HG02642 (cell line): Measurements from ENCODE around the gene DSE.

Experiments used
- ATAC-seq: cut with Tn5 transposase; IDR thresholded peaks from one replicate; pipeline ENCODE4 v1.9.1; 2021; ENCODE audit warnings: mild to moderate bottlenecking; ENCODE audit not compliant: unreplicated experiment, poor library complexity

Gene DSE

GRCh38 chr6:116385459-116385802 is 14.7 kb downstream of the DSE start:
- no peak for ATAC-seq

- no peak for ATAC-seq
These were observed 15.2 kb downstream of the DSE start for GRCh38 chr6:116385921-116386320.

DNA sequence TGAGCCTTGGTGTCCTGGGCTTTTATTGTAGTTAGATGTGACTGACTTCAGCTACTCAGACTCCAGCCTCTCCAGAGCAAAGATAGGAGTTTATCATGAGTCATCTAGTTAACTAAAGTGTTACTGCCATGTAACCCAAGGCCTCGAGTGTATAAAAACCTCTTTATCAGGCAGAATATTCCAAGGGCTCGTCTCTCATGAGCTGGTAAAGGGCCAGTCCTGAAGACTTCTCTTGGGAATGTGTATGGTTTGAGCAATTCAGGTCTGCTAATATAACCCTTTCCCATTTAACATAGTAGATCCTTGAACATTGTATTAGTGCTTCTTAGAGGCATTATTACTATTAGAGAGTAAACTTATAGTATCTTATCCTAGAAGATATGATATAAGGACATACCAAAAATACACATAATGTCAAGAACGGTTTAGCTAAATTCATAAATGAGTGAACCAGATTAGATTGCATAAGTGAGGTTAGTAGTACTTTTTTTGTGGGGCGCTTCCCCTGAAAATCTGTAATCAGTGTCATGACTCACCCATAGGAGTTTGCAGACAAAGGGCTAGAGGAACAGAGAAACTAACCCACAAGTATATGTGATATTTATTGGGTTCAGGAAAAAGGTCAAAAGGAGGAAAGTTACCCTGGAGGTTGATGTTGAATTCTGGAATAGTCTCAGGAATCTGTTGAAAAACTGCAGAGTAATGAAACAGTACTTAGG is 16.0 kb downstream of the DSE start:
- peak; percentile 37 for ATAC-seq

- peak; percentile 75 for ATAC-seq
These were observed 16.6 kb downstream of the DSE start for GRCh38 chr6:116387374-116387773.

GRCh38 chr6:116388924-116389323 is 18.2 kb downstream of the DSE start:
- ATAC-seq = no peak

GRCh38 chr6:116389357-116389756 is 18.6 kb downstream of the DSE start:
- no peak for ATAC-seq

GRCh38 chr6:116390581-116390980 is 19.8 kb downstream of the DSE start:
- ATAC-seq = no peak

- ATAC-seq = peak; percentile 40
These were observed 21.6 kb downstream of the DSE start for GRCh38 chr6:116392132-116393013.

GRCh38 chr6:116393430-116393829 is 22.7 kb downstream of the DSE start:
- peak; percentile 29 for ATAC-seq

DNA sequence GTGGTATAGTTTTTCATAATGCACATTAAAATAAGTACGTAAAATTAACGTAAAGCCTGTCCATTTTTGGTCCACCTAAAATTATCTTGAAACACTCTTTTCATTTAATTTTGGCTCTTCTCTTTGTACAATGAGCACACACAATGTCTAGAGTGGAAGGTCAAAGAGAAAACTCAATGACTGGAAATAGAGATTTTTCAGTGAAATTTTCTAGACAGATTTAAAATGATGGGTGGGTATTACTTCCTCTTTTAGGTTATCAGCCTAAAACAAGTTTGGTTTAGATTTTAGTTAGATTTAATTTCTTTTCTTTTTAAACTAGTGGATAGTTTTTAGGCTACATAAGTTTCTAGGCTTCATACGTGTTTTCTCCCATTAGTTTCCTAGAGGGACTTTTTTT is 24.9 kb downstream of the DSE start:
- ATAC-seq = no peak

GRCh38 chr6:116396441-116396840 is 25.7 kb downstream of the DSE start:
- ATAC-seq = no peak

- no peak for ATAC-seq
These were observed 27.2 kb downstream of the DSE start for GRCh38 chr6:116397914-116398313.

GRCh38 chr6:116398316-116399010 is 27.7 kb downstream of the DSE start:
- ATAC-seq = no peak

DNA sequence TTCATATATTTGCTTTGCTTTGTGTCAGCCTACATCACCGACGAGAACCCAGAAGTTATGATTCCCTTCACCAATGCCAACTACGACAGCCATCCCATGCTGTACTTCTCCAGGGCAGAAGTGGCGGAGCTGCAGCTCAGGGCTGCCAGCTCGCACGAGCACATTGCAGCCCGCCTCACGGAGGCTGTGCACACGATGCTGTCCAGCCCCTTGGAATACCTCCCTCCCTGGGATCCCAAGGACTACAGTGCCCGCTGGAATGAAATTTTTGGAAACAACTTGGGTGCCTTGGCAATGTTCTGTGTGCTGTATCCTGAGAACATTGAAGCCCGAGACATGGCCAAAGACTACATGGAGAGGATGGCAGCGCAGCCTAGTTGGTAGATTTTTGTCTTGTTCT is 28.5 kb downstream of the DSE start:
- no peak for ATAC-seq

GRCh38 chr6:116400328-116400727 is 29.6 kb downstream of the DSE start:
- no peak for ATAC-seq

- ATAC-seq = no peak
These were observed 31.6 kb downstream of the DSE start for GRCh38 chr6:116402108-116402937.

DNA sequence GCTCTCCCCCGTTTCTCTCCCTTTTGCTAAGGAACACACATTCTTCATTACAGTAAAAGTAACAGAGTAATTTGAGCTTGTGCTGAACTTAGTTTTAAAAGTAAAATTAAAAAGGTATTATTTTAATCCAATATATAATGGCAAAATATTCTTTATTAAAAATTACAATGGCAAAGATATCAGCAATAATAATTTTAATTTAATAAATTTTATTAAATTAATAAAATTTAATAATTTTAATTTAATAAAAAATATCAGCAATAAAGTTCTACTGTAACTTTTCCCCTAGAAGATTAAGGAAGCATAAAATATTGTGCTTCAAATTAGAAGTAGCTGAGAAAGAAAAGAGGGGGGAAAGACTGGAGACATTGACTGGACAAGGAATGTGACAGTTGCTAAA is 32.5 kb downstream of the DSE start:
- ATAC-seq = no peak

DNA sequence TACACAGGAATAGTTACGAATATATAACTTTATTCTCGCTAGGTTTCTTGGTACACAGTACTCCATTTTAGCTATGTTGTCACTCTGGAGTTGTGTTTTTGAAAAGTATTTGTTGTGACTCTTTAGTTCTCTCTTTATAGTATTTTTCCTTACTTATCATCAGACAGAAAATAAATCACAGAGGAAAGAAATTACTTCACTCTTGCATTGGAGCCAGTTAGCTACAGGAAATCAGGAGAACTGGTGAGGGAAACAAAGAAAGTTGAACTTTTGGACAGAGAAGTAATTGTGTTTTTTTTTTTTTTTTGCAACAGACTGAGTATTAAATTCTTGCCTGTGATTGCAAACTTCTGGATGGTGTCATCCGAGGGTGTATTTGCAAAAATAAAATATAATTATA is 33.9 kb downstream of the DSE start:
- no peak for ATAC-seq

DNA sequence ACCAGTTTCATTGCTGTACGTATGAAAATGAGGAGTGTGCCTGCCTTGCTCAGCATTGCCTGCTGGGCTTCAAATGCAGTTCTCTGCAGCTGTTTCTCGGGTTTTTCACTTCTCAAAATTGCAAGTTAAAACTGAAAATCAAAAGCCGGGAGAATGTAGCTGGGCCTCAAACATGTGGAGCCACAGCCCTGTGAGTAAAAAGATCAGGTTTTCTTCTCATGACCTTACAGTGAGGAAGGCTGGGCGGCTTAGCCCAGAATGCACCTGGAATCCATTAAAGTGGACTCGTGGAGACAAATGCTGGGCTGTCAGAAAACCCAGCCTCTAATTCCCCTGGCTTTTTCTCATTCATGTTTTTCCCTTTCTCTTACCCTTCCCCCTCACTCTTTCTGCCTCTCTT is 34.4 kb downstream of the DSE start:
- ATAC-seq = peak; percentile 74

GRCh38 chr6:116405652-116406356 is 35.1 kb downstream of the DSE start:
- no peak for ATAC-seq
